Activated naive CD8-positive, alpha-beta T cell (primary cell): ENCODE data around the gene S100A12.

Source experiments
- H3K27ac Mint-ChIP-seq: one replicate; pipeline ENCODE4 v1.8.0; 2021; ENCODE audit warnings: mixed read lengths
- H3K27me3 Mint-ChIP-seq: one replicate; pipeline ENCODE4 v1.8.0; 2021; ENCODE audit warnings: mixed read lengths
- H3K36me3 Mint-ChIP-seq: one replicate; pipeline ENCODE4 v1.8.0; 2021; ENCODE audit warnings: mixed read lengths
- H3K4me1 Mint-ChIP-seq: one replicate; pipeline ENCODE4 v1.8.0; 2021; ENCODE audit warnings: low read depth, mixed read lengths
- H3K4me3 Mint-ChIP-seq: one replicate; pipeline ENCODE4 v1.8.0; 2021; ENCODE audit warnings: mild to moderate bottlenecking, mixed read lengths
- H3K9me3 Mint-ChIP-seq: one replicate; pipeline ENCODE4 v1.8.0; 2021; ENCODE audit warnings: low read depth, mixed read lengths

Gene S100A12

DNA sequence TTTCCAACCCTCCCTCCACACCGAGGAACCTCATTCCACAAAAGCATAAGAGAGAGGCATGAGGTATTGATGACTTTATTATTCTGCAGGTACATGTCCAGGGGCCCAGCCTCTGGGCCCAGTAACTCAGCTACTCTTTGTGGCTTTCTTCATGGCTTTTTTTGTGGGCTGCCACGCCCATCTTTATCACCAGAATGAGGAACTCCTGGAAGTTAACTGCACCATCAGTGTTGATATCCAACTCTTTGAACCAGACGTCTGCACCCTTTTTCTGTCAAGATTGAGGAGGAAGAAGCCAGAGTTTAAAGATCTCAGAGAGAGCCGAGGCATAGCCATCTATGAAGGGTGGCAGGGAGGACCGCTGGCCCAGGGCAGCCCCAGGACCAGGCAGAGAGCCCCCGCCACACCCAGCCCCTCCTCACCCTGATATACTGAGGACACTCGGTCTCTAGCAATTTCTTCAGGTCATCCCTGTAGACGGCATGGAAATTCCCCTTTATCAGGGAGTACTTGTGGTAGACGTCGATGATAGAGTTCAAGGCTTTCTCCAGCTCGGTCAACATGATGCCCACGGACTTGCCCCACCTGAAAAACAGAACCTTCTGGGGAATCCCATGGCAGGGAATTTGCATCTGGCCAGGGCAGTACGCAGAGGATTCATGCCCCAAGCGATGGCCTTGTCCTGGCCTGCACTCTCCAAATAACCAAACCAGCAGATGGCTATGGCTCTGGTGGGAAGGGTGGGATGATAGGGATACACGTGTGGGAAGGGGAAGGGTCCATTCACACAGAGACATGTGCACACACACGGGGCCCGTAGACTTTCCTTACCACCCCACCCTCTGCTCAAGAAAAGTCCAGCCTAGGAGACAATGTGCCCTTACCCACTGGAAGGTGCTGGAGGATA is 14.8 kb upstream of the S100A12 start:
- Mint-ChIP-seq H3K27ac (no peak overlapping the region), H3K4me3 (no peak overlapping the region), H3K27me3 (peaks cover 3% of the 10 kb centered on the region), H3K9me3 (no peaks in the 10 kb centered on the region), H3K4me1 (no peaks in the 10 kb centered on the region), H3K36me3 (no peaks in the 10 kb centered on the region)

DNA sequence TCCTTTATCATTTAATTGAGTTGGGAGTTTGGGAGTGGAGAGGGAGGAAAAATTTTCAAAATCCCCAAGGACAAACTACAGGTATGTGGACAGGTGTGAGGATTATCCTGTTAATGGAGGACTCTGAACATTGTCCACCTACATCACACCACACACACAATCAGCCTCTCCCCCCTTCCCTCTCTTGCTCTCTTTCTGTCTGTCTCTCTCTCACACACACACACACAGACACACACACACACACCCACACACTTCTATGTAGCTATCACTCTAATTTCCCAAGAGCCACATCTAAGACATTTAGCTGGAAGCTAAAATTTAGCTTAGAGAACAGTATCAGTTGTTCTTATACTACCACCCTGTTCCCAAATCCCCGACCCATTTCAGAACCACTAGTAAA is 14.0 kb upstream of the S100A12 start:
- H3K27me3 Mint-ChIP-seq = peaks cover 3% of the 10 kb centered on the region
- H3K4me1 Mint-ChIP-seq = no peaks in the 10 kb centered on the region
- no peaks in the 10 kb centered on the region for H3K9me3 Mint-ChIP-seq
- no peak overlapping the region for H3K4me3 Mint-ChIP-seq
- H3K27ac Mint-ChIP-seq = no peak overlapping the region
- H3K36me3 Mint-ChIP-seq = no peaks in the 10 kb centered on the region

DNA sequence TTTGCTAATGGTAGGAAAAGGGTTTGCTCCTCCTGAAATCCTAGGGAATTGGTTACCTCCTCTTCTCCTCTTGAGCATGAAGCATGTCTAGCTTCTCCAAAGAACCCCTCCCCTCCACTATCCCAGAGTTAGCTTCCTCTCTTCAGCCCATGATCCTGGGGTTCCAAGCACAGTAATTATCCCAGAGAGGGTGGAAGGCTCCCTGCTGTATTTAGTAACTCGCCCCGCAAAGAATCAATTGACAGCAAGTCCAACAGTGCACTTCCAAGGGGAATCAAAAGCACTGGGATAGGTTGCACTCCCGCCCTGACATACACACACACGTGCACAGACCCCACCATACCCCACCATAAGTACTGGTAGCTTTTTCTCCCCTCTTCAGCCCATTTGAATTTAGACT is 12.4 kb upstream of the S100A12 start:
- Mint-ChIP-seq H3K9me3 (no peaks in the 10 kb centered on the region), H3K4me3 (no peak overlapping the region), H3K4me1 (no peaks in the 10 kb centered on the region), H3K27ac (no peak overlapping the region), H3K27me3 (no peaks in the 10 kb centered on the region), H3K36me3 (no peaks in the 10 kb centered on the region)

DNA sequence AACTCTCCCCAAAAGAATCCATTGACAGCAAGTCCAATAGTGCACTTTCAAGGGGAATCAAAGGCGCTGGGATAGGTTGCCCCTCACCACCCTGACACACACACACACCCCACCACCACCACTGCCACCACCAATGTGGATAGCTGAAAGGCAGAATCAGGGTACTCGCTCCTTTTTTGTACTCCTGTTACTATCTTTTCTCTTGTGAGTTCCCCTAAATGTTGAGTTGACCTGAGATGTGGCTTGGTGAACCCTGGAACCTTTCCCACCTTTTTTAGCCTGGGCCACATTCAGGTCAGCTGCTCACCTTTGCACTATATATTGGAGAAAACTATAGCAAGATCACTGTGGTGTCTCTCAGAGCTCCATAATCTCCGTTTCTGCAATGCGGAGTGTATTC is 11.6 kb upstream of the S100A12 start:
- H3K9me3 Mint-ChIP-seq = no peaks in the 10 kb centered on the region
- no peaks in the 10 kb centered on the region for H3K4me1 Mint-ChIP-seq
- no peak overlapping the region for H3K27ac Mint-ChIP-seq
- H3K4me3 Mint-ChIP-seq = no peak overlapping the region
- H3K36me3 Mint-ChIP-seq = no peaks in the 10 kb centered on the region
- H3K27me3 Mint-ChIP-seq = no peaks in the 10 kb centered on the region

DNA sequence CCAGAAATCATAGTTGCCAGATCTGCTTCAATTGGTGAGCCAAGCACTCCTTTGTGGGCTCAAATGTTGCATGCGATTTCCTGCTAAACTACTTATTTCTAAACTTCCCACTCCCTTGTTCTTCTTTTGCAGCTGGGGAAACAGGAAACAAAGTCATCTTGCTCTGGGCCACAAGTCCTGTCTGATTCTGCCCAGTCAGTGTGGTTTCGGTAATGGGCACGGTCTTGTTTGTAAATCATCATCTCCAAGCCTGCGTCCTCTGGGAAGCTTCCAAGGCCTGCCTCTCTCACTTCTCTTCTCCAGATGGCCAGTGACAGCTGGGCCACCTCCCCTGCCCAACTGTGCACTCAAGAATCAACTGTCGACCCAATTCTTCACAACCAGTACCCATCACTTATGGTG is 11.1 kb upstream of the S100A12 start:
- Mint-ChIP-seq H3K4me3 (no peak overlapping the region), H3K9me3 (no peaks in the 10 kb centered on the region), H3K27ac (no peak overlapping the region), H3K27me3 (no peaks in the 10 kb centered on the region), H3K4me1 (no peaks in the 10 kb centered on the region), H3K36me3 (no peaks in the 10 kb centered on the region)

DNA sequence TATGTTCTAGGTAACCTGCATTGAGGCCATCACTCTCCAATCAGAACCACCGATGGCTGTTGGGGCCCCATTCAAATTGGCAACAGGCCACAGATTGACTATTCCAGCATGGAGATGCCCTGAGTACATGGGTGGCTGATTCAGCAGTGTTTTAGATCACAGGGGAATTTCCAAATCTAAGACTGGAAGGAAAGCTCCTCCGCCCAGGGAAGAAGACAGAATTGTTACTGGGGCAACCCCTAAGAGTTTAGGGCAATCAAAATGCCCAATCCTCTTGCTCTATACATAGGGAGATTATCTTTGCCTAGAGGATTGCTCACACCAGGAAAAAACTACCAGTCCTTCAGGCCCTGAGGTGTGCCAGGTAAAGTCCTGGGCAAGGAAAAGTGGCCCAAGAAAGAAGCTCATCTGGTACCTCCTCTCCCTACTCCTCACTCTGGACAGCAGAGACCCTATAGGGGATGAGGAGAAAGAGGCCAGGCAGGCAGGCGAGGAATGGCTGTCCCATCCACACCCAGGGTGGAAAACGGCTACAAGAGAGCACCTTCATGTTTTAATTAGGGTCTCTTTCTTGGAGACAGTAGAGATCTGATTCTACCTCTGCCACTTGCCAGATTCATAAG is 9.6 kb upstream of the S100A12 start:
- Mint-ChIP-seq H3K9me3 (no peaks in the 10 kb centered on the region), H3K27me3 (no peaks in the 10 kb centered on the region), H3K27ac (no peak overlapping the region), H3K4me1 (no peaks in the 10 kb centered on the region), H3K36me3 (no peaks in the 10 kb centered on the region), H3K4me3 (no peak overlapping the region)

DNA sequence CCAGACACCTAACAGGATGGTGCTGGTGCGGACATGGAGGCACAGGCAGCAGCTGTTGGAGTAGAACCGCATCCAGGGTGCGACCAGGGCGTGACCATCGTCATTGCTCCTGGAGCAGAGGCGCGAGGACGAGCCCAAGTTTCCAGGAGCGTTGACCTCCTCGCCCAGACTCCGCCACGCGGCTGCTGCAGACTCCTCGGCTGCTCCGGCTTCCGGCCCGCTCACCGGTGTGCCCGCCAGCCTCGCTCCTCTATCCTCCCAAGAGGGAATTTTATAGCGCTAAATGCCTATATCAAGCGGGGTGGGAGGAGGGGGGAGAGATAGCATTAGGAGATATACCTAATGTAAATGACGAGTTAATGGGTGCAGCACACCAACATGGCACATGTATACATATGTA is 5.3 kb upstream of the S100A12 start:
- Mint-ChIP-seq H3K27me3 (peaks cover 18% of the 10 kb centered on the region), H3K4me1 (no peaks in the 10 kb centered on the region), H3K9me3 (no peaks in the 10 kb centered on the region), H3K36me3 (peaks cover 3% of the 10 kb centered on the region), H3K4me3 (no peak overlapping the region), H3K27ac (no peak overlapping the region)

DNA sequence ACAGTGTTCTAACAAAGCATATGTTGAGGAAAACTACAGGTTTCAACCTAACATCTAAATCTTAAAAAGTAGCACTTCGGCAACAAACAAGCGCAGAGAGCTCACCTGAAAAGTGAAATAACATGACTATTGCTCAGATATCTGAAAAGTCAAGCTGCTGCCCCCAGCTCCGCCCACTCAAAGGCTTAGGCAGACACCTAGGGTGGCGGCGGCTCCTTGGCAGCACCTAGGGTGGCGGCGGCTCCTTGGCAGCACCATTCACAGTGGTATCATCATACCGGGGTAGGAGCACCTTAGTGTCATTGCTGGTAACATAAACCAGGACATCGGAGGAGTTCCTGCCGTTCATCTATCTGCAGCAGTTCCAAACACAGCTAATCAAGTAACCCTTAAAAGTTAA is 4.2 kb upstream of the S100A12 start:
- Mint-ChIP-seq H3K4me3 (no peak overlapping the region), H3K36me3 (peaks cover 3% of the 10 kb centered on the region), H3K27me3 (peaks cover 18% of the 10 kb centered on the region), H3K4me1 (no peaks in the 10 kb centered on the region), H3K9me3 (no peaks in the 10 kb centered on the region), H3K27ac (no peak overlapping the region)

DNA sequence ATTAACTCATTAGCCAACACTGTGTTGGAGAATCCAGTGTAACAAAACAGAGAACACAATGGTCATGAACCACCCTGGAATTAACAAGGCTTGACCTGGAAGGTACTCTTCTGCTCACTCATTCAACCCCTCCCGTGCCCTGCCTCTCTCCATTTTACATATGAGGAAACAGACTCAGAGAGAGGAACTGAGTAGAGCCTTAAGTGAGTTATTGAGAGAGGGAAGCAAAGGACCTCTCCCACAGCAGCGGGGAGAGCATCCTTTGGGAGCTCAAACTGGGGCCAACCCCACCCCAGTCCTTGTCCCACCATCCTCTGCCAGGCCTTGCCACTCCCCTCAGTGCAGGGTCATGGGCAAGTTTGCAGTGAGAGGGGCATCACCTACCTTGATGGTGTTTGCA is 1.4 kb downstream of the S100A12 start:
- no peaks in the 10 kb centered on the region for H3K9me3 Mint-ChIP-seq
- no peak overlapping the region for H3K4me3 Mint-ChIP-seq
- H3K36me3 Mint-ChIP-seq = peaks cover 3% of the 10 kb centered on the region
- no peaks in the 10 kb centered on the region for H3K4me1 Mint-ChIP-seq
- H3K27ac Mint-ChIP-seq = no peak overlapping the region
- H3K27me3 Mint-ChIP-seq = peaks cover 21% of the 10 kb centered on the region

DNA sequence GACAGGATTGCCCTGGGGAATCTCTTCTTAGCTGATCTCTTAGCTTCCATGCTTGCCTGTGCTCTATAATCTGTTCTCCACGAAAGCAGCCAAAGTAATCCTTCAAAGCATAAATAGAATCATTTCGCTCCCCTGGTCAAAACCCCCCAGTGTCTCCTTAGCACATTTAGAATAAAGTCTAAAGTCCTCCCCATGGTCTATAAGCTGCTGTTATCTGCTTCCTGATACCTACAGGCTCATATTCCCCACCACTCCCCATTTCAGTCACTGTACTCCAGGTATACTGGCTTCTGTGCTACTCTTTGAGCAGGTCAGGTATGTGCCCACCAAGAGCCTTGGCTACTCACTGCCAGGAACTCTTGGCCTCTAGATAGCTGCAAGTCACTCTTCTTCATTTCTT is 2.9 kb downstream of the S100A12 start:
- Mint-ChIP-seq H3K4me3 (no peak overlapping the region), H3K4me1 (no peaks in the 10 kb centered on the region), H3K27ac (no peak overlapping the region), H3K9me3 (no peaks in the 10 kb centered on the region), H3K36me3 (peaks cover 3% of the 10 kb centered on the region), H3K27me3 (peaks cover 18% of the 10 kb centered on the region)

DNA sequence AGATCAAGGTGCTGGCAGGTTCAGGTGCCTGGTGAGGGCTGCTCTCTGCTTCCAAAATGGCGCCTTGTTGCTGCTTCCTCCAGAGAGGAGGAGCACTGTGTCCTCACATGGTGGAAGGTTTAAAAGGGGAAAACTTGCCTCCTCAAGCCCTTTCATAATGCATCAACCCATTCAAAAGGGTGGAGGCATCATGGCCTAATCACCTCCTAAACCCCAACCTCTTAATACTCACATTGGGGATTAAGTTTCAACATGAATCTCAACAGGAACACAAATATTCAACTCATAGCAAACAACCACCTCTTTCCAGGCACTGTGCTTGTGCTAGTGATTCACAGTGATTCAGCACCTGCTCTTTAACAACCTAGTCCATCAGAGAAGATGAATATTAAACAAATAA is 4.2 kb downstream of the S100A12 start:
- H3K4me3 Mint-ChIP-seq = no peak overlapping the region

DNA sequence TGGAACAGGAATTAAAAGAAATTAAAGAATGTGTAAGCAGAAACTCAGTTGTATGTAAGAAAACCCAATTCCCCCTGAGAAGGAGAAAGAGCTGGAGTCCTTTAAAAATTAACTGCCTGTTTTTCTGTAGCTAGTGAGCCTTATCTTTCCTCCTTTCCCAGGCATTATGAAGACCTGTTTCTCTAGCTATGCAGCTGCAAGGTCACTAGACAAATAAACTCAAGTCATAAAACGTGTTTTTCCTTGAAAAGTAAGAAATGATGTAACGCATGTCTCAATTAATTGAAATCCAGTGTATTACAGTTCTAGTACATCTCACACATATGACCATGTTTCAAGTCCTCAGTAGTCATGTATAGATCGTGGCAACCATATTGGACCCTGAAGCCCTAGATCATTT is 5.3 kb downstream of the S100A12 start:
- Mint-ChIP-seq H3K27ac (no peak overlapping the region), H3K4me3 (no peak overlapping the region), H3K4me1 (no peaks in the 10 kb centered on the region), H3K36me3 (no peaks in the 10 kb centered on the region), H3K9me3 (no peaks in the 10 kb centered on the region), H3K27me3 (peaks cover 7% of the 10 kb centered on the region)

More for the DNA sequence above, 4.2 kb downstream of the S100A12 start:
- H3K4me1 Mint-ChIP-seq = no peaks in the 10 kb centered on the region
- H3K27ac Mint-ChIP-seq = no peak overlapping the region
- H3K27me3 Mint-ChIP-seq = peaks cover 10% of the 10 kb centered on the region
- no peaks in the 10 kb centered on the region for H3K36me3 Mint-ChIP-seq
- no peaks in the 10 kb centered on the region for H3K9me3 Mint-ChIP-seq

DNA sequence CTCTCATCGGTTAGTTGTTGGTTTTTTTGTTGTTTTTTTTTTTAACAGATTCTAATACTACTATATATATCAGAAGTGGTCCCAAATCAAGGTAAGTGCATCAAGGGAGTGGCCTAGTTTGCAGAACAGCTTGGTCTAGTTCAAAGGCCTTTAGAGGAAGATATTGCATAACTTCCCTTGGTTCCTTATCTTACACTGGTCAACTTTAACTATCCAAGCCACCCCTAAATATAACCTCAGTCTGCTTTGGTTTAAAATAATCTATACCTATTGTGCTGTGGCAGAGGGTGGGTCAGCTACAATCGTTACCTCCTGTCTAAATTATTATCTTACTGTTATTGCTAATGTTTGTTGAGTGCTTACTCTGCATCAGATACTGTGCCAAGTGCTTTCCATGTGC is 6.9 kb downstream of the S100A12 start:
- no peak overlapping the region for H3K4me3 Mint-ChIP-seq
- H3K9me3 Mint-ChIP-seq = no peaks in the 10 kb centered on the region
- H3K27ac Mint-ChIP-seq = no peak overlapping the region
- H3K36me3 Mint-ChIP-seq = no peaks in the 10 kb centered on the region
- peaks cover 6% of the 10 kb centered on the region for H3K27me3 Mint-ChIP-seq
- no peaks in the 10 kb centered on the region for H3K4me1 Mint-ChIP-seq

DNA sequence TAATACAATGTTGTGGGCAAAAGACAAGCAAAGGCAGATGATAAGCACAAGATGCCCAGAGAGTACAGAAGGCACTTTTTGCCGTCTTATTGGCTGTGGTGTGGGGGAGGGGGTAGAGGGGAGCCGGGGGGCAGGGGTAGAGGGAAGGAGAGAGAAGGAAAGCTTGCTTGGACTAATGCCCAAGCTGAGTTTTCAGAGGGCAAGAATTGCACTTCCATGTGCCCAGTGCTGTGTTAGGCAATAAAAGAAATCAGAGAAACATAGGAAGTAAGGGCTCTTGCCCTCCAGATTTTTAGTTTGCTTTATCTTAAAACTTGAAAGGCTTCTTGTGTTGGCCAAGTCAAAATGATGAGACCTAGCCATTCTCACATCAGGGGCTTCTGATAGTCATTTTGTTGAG is 8.3 kb downstream of the S100A12 start:
- Mint-ChIP-seq H3K27ac (no peak overlapping the region), H3K27me3 (peaks cover 2% of the 10 kb centered on the region), H3K4me3 (no peak overlapping the region), H3K4me1 (no peaks in the 10 kb centered on the region), H3K36me3 (no peaks in the 10 kb centered on the region), H3K9me3 (no peaks in the 10 kb centered on the region)

DNA sequence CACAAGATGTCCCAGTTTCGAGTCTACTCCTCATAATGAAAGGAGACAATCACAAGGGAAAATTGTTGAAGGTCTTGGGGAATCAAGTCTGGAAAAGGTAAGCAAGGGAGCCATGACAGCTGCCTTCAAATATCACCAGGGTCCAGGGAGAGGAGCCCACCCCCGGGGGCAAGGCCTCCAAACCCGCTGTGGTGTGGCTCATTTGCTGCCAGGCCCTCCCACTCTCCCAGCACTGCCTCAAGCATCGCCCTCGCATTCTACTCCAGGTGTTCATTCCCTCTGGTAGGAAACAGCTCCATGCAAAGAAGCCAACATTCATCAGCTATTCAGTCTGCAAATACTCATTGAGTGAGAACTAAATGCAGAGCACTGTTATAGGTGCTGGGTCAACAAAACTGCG is 9.2 kb downstream of the S100A12 start:
- Mint-ChIP-seq H3K36me3 (no peaks in the 10 kb centered on the region), H3K4me3 (no peak overlapping the region), H3K4me1 (no peaks in the 10 kb centered on the region), H3K9me3 (no peaks in the 10 kb centered on the region), H3K27me3 (peaks cover 2% of the 10 kb centered on the region), H3K27ac (no peak overlapping the region)

DNA sequence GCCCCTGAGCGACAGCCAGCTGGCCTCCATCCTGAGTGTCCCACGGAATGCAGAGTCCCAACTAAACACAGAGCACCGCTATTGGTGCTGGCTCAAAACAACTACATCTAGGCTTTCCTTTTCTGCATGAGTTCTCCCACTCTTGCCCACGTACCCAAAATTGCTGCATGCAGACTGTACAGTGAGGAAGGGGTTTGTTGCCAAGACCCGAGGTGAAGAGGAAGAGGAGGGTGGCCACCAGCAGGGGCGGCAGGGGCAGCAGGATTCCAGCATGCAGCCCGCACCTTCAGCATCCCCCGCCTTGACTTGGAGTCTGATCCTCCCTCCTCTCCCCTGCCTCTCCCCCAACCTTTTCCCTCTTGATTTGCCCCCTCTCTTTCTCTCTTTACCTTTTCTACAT is 9.7 kb downstream of the S100A12 start:
- H3K27me3 Mint-ChIP-seq = no peaks in the 10 kb centered on the region

More for the DNA sequence above, 9.7 kb downstream of the S100A12 start:
- H3K9me3 Mint-ChIP-seq = no peaks in the 10 kb centered on the region
- no peaks in the 10 kb centered on the region for H3K36me3 Mint-ChIP-seq
- no peak overlapping the region for H3K27ac Mint-ChIP-seq
- no peak overlapping the region for H3K4me3 Mint-ChIP-seq
- no peaks in the 10 kb centered on the region for H3K4me1 Mint-ChIP-seq
